HCT116 (cell line): ENCODE measurements around the gene UBE2D2. TPM values are rescaled to one million over a fixed set of nuclear protein-coding genes. Genes with fewer than 3 reads are reported as not detected.

ENCODE experiments used
- ATAC-seq: fragments of 200-7000 bp; cut with Tn5 transposase; 2 replicates; pipeline ENCODE4 v1.9.1; 2020; ENCODE audit warnings: mild to moderate bottlenecking, moderate library complexity
- BruUV-seq: library from RNA; stranded (reverse); fragments of 400-500 nt; replicated peaks from 2 replicates; lab custom pipeline; 2021; lab: Mats Ljungman, UMichigan
- CTCF ChIA-PET: fragments of 300-600 bp; sonication (Branson Sonifier 250); formaldehyde crosslinking; loops from one replicate; lab custom pipeline; 2021; ENCODE audit warnings: antibody characterized with exemption; lab: Charles Lee
- POLR2A ChIA-PET: fragments of 300-600, 350-600 bp; sonication (Branson Sonifier 250); formaldehyde crosslinking; loops from one replicate; lab custom pipeline; 2021; ENCODE audit warnings: antibody characterized with exemption; lab: Charles Lee
- RAD21 ChIA-PET, 2 experiments: fragments of 300-600 bp; sonication (Branson Sonifier 250); formaldehyde crosslinking; loops; one replicate each; lab custom pipeline; 2023; ENCODE audit warnings: low total read pairs in 2 of 2; ENCODE audit not compliant: uncharacterized antibody in 2 of 2, unreplicated experiment in 2 of 2, low non-redundant PET in 1 of 2; lab: Charles Lee
- DNase-seq: peaks from one replicate; pipeline ENCODE4 v3.0.0-alpha.2; 2010; ENCODE audit warnings: low read depth, low spot score
- H2AFZ ChIP-seq: fragments of 200-600 bp; shearing (Covaris generic), sonication (generic); 2 replicates; pipeline ENCODE4 v1.6.1; 2017; ENCODE audit warnings: low read depth, mixed run types, mixed read lengths, antibody characterized with exemption, low read length; ENCODE audit not compliant: poor library complexity, severe bottlenecking
- H3K27ac ChIP-seq: 2 replicates; pipeline ENCODE4 v1.5.1; 2012; ENCODE audit warnings: low read depth, low read length
- H3K27me3 ChIP-seq: fragments of 200-600 bp; sonication (generic); 2 replicates; pipeline ENCODE4 v1.6.1; 2016; ENCODE audit warnings: mixed run types, low read length, mixed read lengths; ENCODE audit not compliant: insufficient read depth
- H3K36me3 ChIP-seq, 2 experiments: fragments of 200-500 bp in 1 of 2; fragments of 200-600 bp in 1 of 2; sonication (Bioruptor generic) in 1 of 2; sonication (generic) in 1 of 2; 2 replicates each; pipeline versions ENCODE4 v1.5.1 to v1.6.1; 2014 to 2016; ENCODE audit warnings: low read length in 2 of 2, inconsistent platforms in 1 of 2, mixed read lengths in 1 of 2, mixed run types in 1 of 2; ENCODE audit not compliant: insufficient read depth in 2 of 2, control insufficient read depth in 1 of 2
- H3K4me1 ChIP-seq, 2 experiments: fragments of 200-600 bp in 1 of 2; sonication (generic) in 1 of 2; 2 replicates each; pipeline versions ENCODE4 v1.5.1 to v1.6.1; 2012 to 2017; ENCODE audit warnings: low read length in 2 of 2, inconsistent platforms in 1 of 2, mild to moderate bottlenecking in 1 of 2, mixed read lengths in 1 of 2, mixed run types in 1 of 2, moderate library complexity in 1 of 2; ENCODE audit not compliant: insufficient read depth in 2 of 2, control insufficient read depth in 1 of 2
- H3K4me2 ChIP-seq: fragments of 200-600 bp; sonication (generic); 2 replicates; pipeline ENCODE4 v1.6.1; 2017; ENCODE audit warnings: mixed run types, low read length, mixed read lengths
- H3K4me3 ChIP-seq, 2 experiments: fragments of 200-600 bp in 1 of 2; sonication (generic) in 1 of 2; replicated peaks in 1 of 2; 2 replicates each; pipeline ENCODE4 v1.5.1; 2011 to 2016; ENCODE audit warnings: low read length in 2 of 2, control low read depth in 1 of 2, low read depth in 1 of 2, mild to moderate bottlenecking in 1 of 2, mixed read lengths in 1 of 2, mixed run types in 1 of 2
- H3K79me2 ChIP-seq: fragments of 200-600 bp; sonication (generic); 2 replicates; pipeline ENCODE4 v1.6.1; 2017; ENCODE audit warnings: mild to moderate bottlenecking, mixed run types, low read length, moderate library complexity, mixed read lengths; ENCODE audit not compliant: insufficient read depth
- H3K9ac ChIP-seq: fragments of 200-600 bp; sonication (generic); 2 replicates; pipeline ENCODE4 v1.6.1; 2016; ENCODE audit warnings: low read length, mixed read lengths
- H3K9me2 ChIP-seq: fragments of 200-600 bp; sonication (generic), shearing (Covaris generic); 2 replicates; pipeline ENCODE4 v1.6.1; 2017; ENCODE audit warnings: mixed run types, mild to moderate bottlenecking, moderate library complexity; ENCODE audit not compliant: insufficient read depth
- H3K9me3 ChIP-seq, 2 experiments: fragments of 200-500 bp in 1 of 2; fragments of 200-600 bp in 1 of 2; sonication (Bioruptor generic) in 1 of 2; sonication (generic) in 1 of 2; 2 replicates each; pipeline ENCODE4 v1.6.1; 2014 to 2017; ENCODE audit warnings: low read length in 2 of 2, mixed read lengths in 2 of 2, inconsistent platforms in 1 of 2, low read depth in 1 of 2, mild to moderate bottlenecking in 1 of 2, mixed run types in 1 of 2, moderate library complexity in 1 of 2; ENCODE audit not compliant: control insufficient read depth in 1 of 2, insufficient read depth in 1 of 2
- H4K20me1 ChIP-seq: fragments of 200-600 bp; sonication (generic), shearing (Covaris generic); 2 replicates; pipeline ENCODE4 v1.6.1; 2017; ENCODE audit warnings: mixed run types, mild to moderate bottlenecking, moderate library complexity; ENCODE audit not compliant: insufficient read depth
- CTCF ChIP-seq, 3 experiments: fragments of 200-600 bp in 1 of 3; sonication (generic) in 1 of 3; IDR thresholded peaks in 2 of 3; conservative IDR thresholded peaks in 1 of 3; 2 replicates each; pipeline ENCODE4 v1.5.1; 2012 to 2017; ENCODE audit warnings: low read depth in 2 of 3, low read length in 2 of 3, antibody characterized with exemption in 1 of 3, borderline replicate concordance in 1 of 3, control low read depth in 1 of 3, mild to moderate bottlenecking in 1 of 3, mixed read lengths in 1 of 3, mixed run types in 1 of 3, moderate library complexity in 1 of 3; ENCODE audit not compliant: insufficient read depth in 1 of 3
- ELF1 ChIP-seq: IDR thresholded peaks from 2 replicates; pipeline ENCODE4 v1.6.1; 2012; ENCODE audit warnings: low read depth, borderline replicate concordance
- REST ChIP-seq: IDR thresholded peaks from 2 replicates; pipeline ENCODE4 v1.6.1; 2012; ENCODE audit warnings: low read depth
- ZNF274 ChIP-seq: fragments of 200-500 bp; sonication (Bioruptor generic); IDR thresholded peaks from 2 replicates; pipeline ENCODE4 v1.6.1; 2014; ENCODE audit warnings: mild to moderate bottlenecking, low read depth, low read length, inconsistent platforms
- intact Hi-C: fragments of 100-400 bp; cut with micrococcal nuclease; formaldehyde crosslinking; loops from 2 replicates; pipeline ENCODE4 v1.10.0; 2022
- total RNA-seq: library from RNA; stranded (reverse); gene quantifications from one replicate; pipeline ENCODE4 v1.2.1, GENCODE V29; 2021; ENCODE audit not compliant: unreplicated experiment

UBE2D2 gene
- total RNA-seq, 1 experiment from 2014 or later: 140 TPM

GRCh38 chr5:139664086-139664693, 103.1 kb downstream of the UBE2D2 start:
- DNase-seq (no peak), ATAC-seq (no peak)
- H3K4me1 ChIP-seq: peaks cover 71 to 86% of the 10 kb centered on the region in 2 experiments
- H3K9ac ChIP-seq: no peak overlapping the region
- intact Hi-C loops: no loop called here
- CTCF ChIA-PET: no interaction called here
- no peak overlapping the region for H3K4me2 ChIP-seq
- no peak overlapping the region for H2AFZ ChIP-seq
- BruUV-seq: no TSS peak
- no peak for TF ChIP-seq ELF1
- TF ChIP-seq CTCF (IDR thresholded peaks at IDR 0.05 in 2 of 3, conservative IDR thresholded peaks at IDR 0.05 in 1 of 3; ENCODE audit: borderline replicate concordance in 1 of 3, insufficient read depth in 1 of 3, low read depth in 2 of 3, low read length in 2 of 3): no peak
- TF ChIP-seq ZNF274: no peak
- TF ChIP-seq REST: no peak
- TF ChIP-seq, all 23 proteins: peak for 0
- POLR2A ChIA-PET: interaction anchor here (1.7 kb wide), 1 partner anchor 11 kb away, joined by 3 read pairs; no protein-coding TSS in a partner anchor
- Histone ChIP-seq H4K20me1 (no peaks in the 10 kb centered on the region), H3K4me3 (no peak overlapping the region), H3K9me2 (no peaks in the 10 kb centered on the region), H3K9me3 (no peaks in the 10 kb centered on the region), H3K36me3 (no peaks in the 10 kb centered on the region), H3K27me3 (no peaks in the 10 kb centered on the region), H3K79me2 (peaks cover 93% of the 10 kb centered on the region), H3K27ac (no peak overlapping the region)
- RAD21 ChIA-PET: no interaction called here
